WTC11 (cell line): ENCODE measurements around the gene BDH1. TPM values are rescaled to one million over a fixed set of nuclear protein-coding genes. Genes with fewer than 3 reads are reported as not detected.

Experiments
- ATAC-seq: fragments of 200-7000 bp; cut with Tn5 transposase; 2 replicates; pipeline ENCODE4 v1.10.0; 2021; ENCODE audit warnings: mild to moderate bottlenecking, moderate library complexity
- CTCF ChIA-PET: fragments of 300-600 bp; sonication (Branson Sonifier 250); formaldehyde crosslinking; loops from one replicate; lab custom pipeline; 2021; ENCODE audit warnings: antibody characterized with exemption; lab: Charles Lee
- POLR2A ChIA-PET: fragments of 350-600 bp; sonication (Branson Sonifier 250); formaldehyde crosslinking; loops from one replicate; lab custom pipeline; 2021; ENCODE audit warnings: antibody characterized with exemption; lab: Charles Lee
- DNase-seq: peaks from one replicate; pipeline ENCODE4 v3.0.0; 2021; ENCODE audit warnings: low spot score
- H3K27ac Mint-ChIP-seq: 2 replicates; pipeline ENCODE4 v1.8.0; 2021; ENCODE audit warnings: mixed read lengths
- H3K27me3 Mint-ChIP-seq: 2 replicates; pipeline ENCODE4 v1.8.0; 2021; ENCODE audit warnings: low read depth, mild to moderate bottlenecking, moderate library complexity, mixed read lengths
- H3K36me3 Mint-ChIP-seq: 2 replicates; pipeline ENCODE4 v1.8.0; 2021; ENCODE audit warnings: mixed read lengths
- H3K4me1 Mint-ChIP-seq: 2 replicates; pipeline ENCODE4 v1.8.0; 2022; ENCODE audit warnings: mixed read lengths
- H3K4me3 Mint-ChIP-seq: 2 replicates; pipeline ENCODE4 v1.8.0; 2021; ENCODE audit warnings: mild to moderate bottlenecking, moderate library complexity, mixed read lengths
- H3K9me3 Mint-ChIP-seq: 2 replicates; pipeline ENCODE4 v1.8.0; 2021; ENCODE audit warnings: mixed read lengths
- AR ChIP-seq: fragments of 250-450 bp; sonication (Bioruptor Pico); IDR thresholded peaks from 2 replicates; pipeline ENCODE4 v1.9.0; 2021; ENCODE audit warnings: mild to moderate bottlenecking
- ATF1 ChIP-seq: sonication (generic); formaldehyde crosslinking; IDR thresholded peaks from 2 replicates; pipeline ENCODE4 v1.8.1; 2023; ENCODE audit warnings: mild to moderate bottlenecking, moderate library complexity, missing genetic modification reagents
- ATF3 ChIP-seq: sonication (generic); formaldehyde crosslinking; conservative IDR thresholded peaks from 2 replicates; pipeline ENCODE4 v1.8.1; 2022; ENCODE audit warnings: mild to moderate bottlenecking, missing genetic modification reagents
- CBFB ChIP-seq: sonication (generic); formaldehyde crosslinking; IDR thresholded peaks from 2 replicates; pipeline ENCODE4 v1.8.1; 2022; ENCODE audit warnings: mild to moderate bottlenecking, low read depth, missing genetic modification reagents
- CDX4 ChIP-seq: fragments of 250-450 bp; sonication (Bioruptor Pico); IDR thresholded peaks from 2 replicates; pipeline ENCODE4 v1.9.0; 2021; ENCODE audit warnings: moderate library complexity, mild to moderate bottlenecking, inconsistent platforms, borderline replicate concordance
- FOXJ3 ChIP-seq: sonication (generic); formaldehyde crosslinking; IDR thresholded peaks from 2 replicates; pipeline ENCODE4 v1.9.0; 2021; ENCODE audit warnings: missing genetic modification reagents, mild to moderate bottlenecking, borderline replicate concordance
- GRHL2 ChIP-seq: fragments of 250-450 bp; sonication (Bioruptor Pico); IDR thresholded peaks from 2 replicates; pipeline ENCODE4 v1.8.0; 2022; ENCODE audit warnings: mild to moderate bottlenecking, moderate library complexity; ENCODE audit not compliant: insufficient replicate concordance, severe bottlenecking
- KAT7 ChIP-seq: sonication (generic); formaldehyde crosslinking; IDR thresholded peaks from 2 replicates; pipeline ENCODE4 v1.8.1; 2023; ENCODE audit warnings: missing genetic modification reagents, mild to moderate bottlenecking, borderline replicate concordance
- MAX ChIP-seq: sonication (generic); formaldehyde crosslinking; IDR thresholded peaks from 2 replicates; pipeline ENCODE4 v1.8.0; 2022; ENCODE audit warnings: mild to moderate bottlenecking, missing genetic modification reagents
- NFYB ChIP-seq: sonication (generic); formaldehyde crosslinking; conservative IDR thresholded peaks from 2 replicates; pipeline ENCODE4 v1.8.0; 2022; ENCODE audit warnings: low read depth, missing genetic modification reagents
- NR3C1 ChIP-seq: sonication (generic); formaldehyde crosslinking; conservative IDR thresholded peaks from 2 replicates; pipeline ENCODE4 v1.8.1; 2023; ENCODE audit warnings: low read depth, mild to moderate bottlenecking, missing genetic modification reagents
- SMAD3 ChIP-seq: sonication (generic); formaldehyde crosslinking; IDR thresholded peaks from 2 replicates; pipeline ENCODE4 v1.8.0; 2022; ENCODE audit warnings: missing genetic modification reagents, mild to moderate bottlenecking, borderline replicate concordance
- STAT6 ChIP-seq: sonication (generic); formaldehyde crosslinking; conservative IDR thresholded peaks from 2 replicates; pipeline ENCODE4 v1.8.1; 2023; ENCODE audit warnings: mild to moderate bottlenecking, low read depth, missing genetic modification reagents, moderate library complexity
- TEAD4 ChIP-seq: sonication (generic); formaldehyde crosslinking; IDR thresholded peaks from 2 replicates; pipeline ENCODE4 v1.8.0; 2022; ENCODE audit warnings: mild to moderate bottlenecking, missing genetic modification reagents
- TP53 ChIP-seq: sonication (generic); formaldehyde crosslinking; IDR thresholded peaks from 2 replicates; pipeline ENCODE4 v1.8.1; 2023; ENCODE audit warnings: mild to moderate bottlenecking, missing genetic modification reagents
- USF1 ChIP-seq: sonication (generic); formaldehyde crosslinking; IDR thresholded peaks from 2 replicates; pipeline ENCODE4 v1.8.0; 2022; ENCODE audit warnings: mild to moderate bottlenecking, missing genetic modification reagents
- ZBTB43 ChIP-seq: sonication (generic); formaldehyde crosslinking; IDR thresholded peaks from 2 replicates; pipeline ENCODE4 v1.8.1; 2023; ENCODE audit warnings: mild to moderate bottlenecking, missing genetic modification reagents
- ZMAT4 ChIP-seq: fragments of 250-450 bp; sonication (Bioruptor Pico); IDR thresholded peaks from 2 replicates; pipeline ENCODE4 v1.9.0; 2021; ENCODE audit warnings: mild to moderate bottlenecking
- ZNF425 ChIP-seq: fragments of 250-450 bp; sonication (Bioruptor Pico); conservative IDR thresholded peaks from 2 replicates; pipeline ENCODE4 v1.9.0; 2021; ENCODE audit warnings: mild to moderate bottlenecking
- total RNA-seq: library from RNA; stranded (reverse); gene quantifications from 3 replicates; pipeline ENCODE4 v1.2.3, GENCODE V29; 2021

The BDH1 gene
- total RNA-seq, 1 experiment from 2014 or later: 26.8 TPM

GRCh38 chr3:197533927-197534725 lies 21.6 kb downstream of the BDH1 start:
- Mint-ChIP-seq H3K27ac (no peak overlapping the region), H3K4me1 (peaks cover 2% of the 10 kb centered on the region), H3K9me3 (no peaks in the 10 kb centered on the region), H3K4me3 (no peak overlapping the region), H3K36me3 (peaks cover 6% of the 10 kb centered on the region; the same call in 1 of the 2 replicates), H3K27me3 (no peaks in the 10 kb centered on the region)
- ATAC-seq: no peak
- CTCF ChIA-PET: interaction anchor here (1.1 kb wide), 1 partner anchor 65 kb away, joined by 4 read pairs; no protein-coding TSS in a partner anchor
- POLR2A ChIA-PET: no interaction called here
- TF ChIP-seq STAT6 (CRISPR knock-in tag) (no peak), CBFB (no peak), ATF1 (no peak), MAX (CRISPR knock-in tag) (no peak), SMAD3 (CRISPR knock-in tag) (no peak), NR3C1 (no peak), USF1 (no peak), AR (CRISPR knock-in tag) (no peak), GRHL2 (CRISPR knock-in tag) (no peak), ATF3 (no peak), FOXJ3 (CRISPR knock-in tag) (no peak), ZMAT4 (CRISPR knock-in tag) (no peak)
- no peak for DNase-seq

- CTCF ChIA-PET: interaction anchor here (1.1 kb wide), 1 partner anchor 65 kb away, joined by 4 read pairs; no protein-coding TSS in a partner anchor
- no peak for ATAC-seq
- Mint-ChIP-seq H3K4me3 (no peak overlapping the region), H3K27me3 (no peaks in the 10 kb centered on the region), H3K36me3 (peaks cover 4% of the 10 kb centered on the region; the same call in 1 of the 2 replicates), H3K4me1 (no peaks in the 10 kb centered on the region), H3K27ac (no peak overlapping the region), H3K9me3 (no peaks in the 10 kb centered on the region)
- POLR2A ChIA-PET: no interaction called here
- DNase-seq: no peak
- no peak for TF ChIP-seq TP53 (CRISPR knock-in tag)
- TF ChIP-seq KAT7: no peak
These were observed 22.4 kb downstream of the BDH1 start for GRCh38 chr3:197533396-197533795.

GRCh38 chr3:197532388-197532787 lies 23.4 kb downstream of the BDH1 start:
- Mint-ChIP-seq H3K27ac (no peak overlapping the region), H3K27me3 (no peaks in the 10 kb centered on the region), H3K4me3 (no peak overlapping the region), H3K4me1 (no peaks in the 10 kb centered on the region), H3K36me3 (peaks cover 9% of the 10 kb centered on the region), H3K9me3 (no peaks in the 10 kb centered on the region)
- CTCF ChIA-PET: interaction anchor here (0.8 kb wide), 1 partner anchor 11 kb away, joined by 3 read pairs; no protein-coding TSS in a partner anchor
- no peak for DNase-seq
- ATAC-seq: no peak
- TF ChIP-seq TEAD4: no peak
- TF ChIP-seq NFYB (CRISPR knock-in tag): no peak
- no peak for TF ChIP-seq ZBTB43 (CRISPR knock-in tag)
- no peak for TF ChIP-seq CDX4
- TF ChIP-seq TP53 (CRISPR knock-in tag): no peak
- no peak for TF ChIP-seq ZNF425 (CRISPR knock-in tag)
- POLR2A ChIA-PET: no interaction called here
